ENCODE data around the gene P2RY14.

Gene P2RY14

DNA sequence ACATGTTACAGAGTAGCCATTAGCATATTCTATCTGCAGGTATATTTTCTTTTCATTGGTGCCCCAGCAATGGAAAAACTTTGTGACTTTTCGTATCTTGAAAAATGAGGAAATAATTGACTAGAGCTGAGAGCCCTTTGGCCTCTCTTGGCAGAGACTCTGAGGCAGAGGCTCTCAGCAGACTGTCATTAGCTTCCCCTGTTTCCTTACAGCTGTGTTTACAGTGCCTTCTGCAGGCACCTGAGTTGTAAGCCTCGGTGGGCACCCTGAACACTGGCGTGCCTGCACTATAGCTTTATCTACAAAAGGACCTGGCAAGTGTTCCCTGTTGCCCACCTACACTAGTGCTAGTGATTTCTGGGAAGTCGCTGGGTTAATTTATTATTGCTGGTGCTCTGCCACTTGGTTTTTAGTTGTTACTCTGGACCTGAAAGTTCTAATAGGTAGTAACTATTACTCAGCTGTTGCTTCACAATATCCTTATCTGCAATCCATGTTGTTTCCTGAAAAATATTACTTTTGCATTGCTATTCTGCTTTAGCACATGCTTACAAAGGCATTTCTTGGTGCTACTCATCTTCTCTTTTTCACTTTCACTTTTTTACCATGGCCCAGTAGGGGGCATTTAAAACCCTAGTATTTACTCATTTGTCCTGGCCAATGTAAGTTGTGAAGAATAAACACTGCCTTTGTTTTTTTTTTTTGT is 67.5 kb downstream of the P2RY14 start:
- DNase-seq, result no peak

- no peak for DNase-seq
These were observed 68.7 kb downstream of the P2RY14 start for GRCh38 chr3:151209654-151210053.

GRCh38 chr3:151206201-151206600 is 72.1 kb downstream of the P2RY14 start:
- no peak for DNase-seq

DNA sequence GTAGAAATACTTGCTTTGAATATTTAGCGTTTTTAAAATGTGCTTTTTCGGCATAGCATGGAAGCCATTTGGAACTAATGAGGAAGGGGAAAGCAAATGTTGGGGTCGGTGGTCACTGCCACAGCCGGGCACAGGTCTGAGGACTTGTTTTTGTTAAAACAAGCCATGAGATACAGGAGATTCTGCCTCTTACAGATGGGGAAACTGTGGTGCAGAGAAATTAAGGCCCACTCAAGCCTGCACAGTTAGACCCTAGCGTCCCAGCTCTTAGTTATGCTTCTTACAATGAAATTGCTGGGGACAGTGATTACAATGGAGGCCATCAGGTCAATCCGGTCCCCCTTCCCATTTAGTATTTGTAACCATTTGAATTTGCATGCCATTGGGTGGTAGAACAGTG is 72.9 kb downstream of the P2RY14 start:
- no peak for DNase-seq

DNA sequence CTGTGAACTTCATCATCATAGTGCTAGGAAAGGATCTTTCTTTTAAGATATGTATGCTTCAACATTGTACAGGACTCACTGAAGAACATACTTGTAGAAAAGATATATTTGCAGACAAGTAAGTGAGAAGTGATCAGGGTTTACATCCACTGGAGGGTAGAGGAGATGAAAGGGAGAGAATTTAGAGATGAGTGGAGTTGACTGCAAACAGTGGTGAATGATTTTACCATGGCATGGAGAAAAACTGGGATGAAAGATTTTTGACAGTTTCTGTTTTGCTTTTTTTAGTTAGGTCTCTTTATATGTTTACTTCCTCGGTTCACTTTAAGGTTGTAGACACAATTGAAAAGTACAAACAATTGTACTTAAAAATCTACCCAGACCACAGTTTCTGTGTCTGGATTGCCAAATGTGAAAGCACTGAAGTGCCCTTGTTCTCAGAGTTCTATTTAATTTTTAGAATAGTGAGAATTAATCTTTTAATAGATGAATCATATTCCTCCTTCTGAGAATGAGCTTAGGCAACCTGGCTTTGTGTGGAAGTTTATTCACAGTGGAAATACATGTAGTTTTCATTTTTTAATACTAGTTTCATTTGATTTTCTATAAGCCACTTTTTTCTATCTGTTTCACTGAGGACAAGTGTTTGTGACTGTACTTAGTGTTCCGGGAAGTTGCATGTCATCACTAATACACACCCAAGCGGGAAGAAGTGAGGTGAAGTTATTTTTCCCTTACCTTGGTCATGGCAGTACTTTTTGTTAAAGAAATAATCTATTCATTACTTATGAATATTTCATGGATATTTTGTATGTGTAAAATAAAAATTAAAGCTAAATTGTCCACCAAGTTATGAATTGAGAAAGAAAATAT is 73.6 kb downstream of the P2RY14 start:
- DNase-seq, result no peak

DNA sequence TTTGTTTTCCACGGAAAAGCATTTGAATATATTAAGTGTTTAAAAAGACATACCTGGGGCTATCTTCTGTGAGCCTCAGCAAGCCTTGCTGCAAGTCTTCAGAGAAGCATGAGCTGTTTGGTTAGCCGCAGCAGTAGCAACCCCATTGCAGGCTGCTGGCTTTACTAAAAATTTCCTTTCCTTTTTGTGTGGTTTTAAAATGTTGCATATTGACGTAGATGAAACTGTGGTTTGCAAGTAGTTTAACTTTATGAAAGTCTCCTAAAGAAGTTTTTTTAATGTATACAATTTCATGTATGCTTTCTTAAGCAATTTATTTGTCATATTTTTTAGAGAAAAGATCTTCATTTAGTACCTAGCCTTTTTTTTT is 75.3 kb downstream of the P2RY14 start, which contains the start of gene GPR171:
TSS of gene GPR171 (minus strand) at position 166 of the 370 bp plus-strand sequence. CDS start 3,830 bp downstream, outside the sequence.
- no peak for DNase-seq

- no peak for DNase-seq
These were observed 77.2 kb downstream of the P2RY14 start for GRCh38 chr3:151201051-151201730.

GRCh38 chr3:151200586-151200985 is 77.8 kb downstream of the P2RY14 start:
- no peak for DNase-seq

- DNase-seq, result no peak
These were observed 78.5 kb downstream of the P2RY14 start for GRCh38 chr3:151199554-151200438.

- DNase-seq, result peak; percentile 8 to 12
These were observed 79.5 kb downstream of the P2RY14 start for GRCh38 chr3:151198849-151199248.

DNA sequence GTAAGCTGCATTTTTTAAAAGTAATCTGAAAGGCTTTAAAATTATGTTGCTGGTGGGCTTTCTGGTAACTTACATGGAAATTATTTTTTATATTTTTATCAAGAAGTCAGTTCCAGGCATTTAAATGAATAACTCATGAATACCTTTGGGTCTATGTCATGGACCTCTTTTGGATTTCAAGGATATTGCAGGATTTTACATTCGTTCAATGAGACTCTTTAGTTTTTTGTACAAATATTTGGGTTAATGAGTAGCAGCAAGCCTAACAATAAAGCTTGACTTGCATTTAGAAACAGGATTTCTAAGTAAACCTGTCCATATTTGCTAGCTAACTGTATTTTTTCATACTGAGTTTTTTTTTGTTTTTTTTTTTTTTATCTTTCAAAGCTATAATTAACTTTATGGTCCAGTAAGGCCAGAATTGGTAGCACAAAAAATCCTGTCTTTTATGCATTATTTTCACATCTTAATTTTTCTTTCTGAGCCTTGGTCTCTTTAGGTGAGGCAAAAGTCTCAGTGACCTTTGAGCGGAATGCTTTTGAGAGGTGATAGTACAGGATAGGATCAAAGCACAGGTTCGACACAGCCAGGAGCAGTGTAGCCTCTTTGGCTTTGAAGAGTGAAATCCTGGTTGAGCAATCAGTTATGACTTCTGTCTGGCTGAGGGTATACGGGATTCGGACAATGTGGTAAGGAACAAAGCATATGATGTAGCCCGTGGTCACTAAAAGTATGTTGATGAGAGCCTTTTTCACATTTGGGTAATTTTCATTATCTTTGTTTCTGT is 80.2 kb downstream of the P2RY14 start:
- no peak for DNase-seq

GRCh38 chr3:151197228-151197627 is 81.1 kb downstream of the P2RY14 start:
- DNase-seq, result no peak

DNA sequence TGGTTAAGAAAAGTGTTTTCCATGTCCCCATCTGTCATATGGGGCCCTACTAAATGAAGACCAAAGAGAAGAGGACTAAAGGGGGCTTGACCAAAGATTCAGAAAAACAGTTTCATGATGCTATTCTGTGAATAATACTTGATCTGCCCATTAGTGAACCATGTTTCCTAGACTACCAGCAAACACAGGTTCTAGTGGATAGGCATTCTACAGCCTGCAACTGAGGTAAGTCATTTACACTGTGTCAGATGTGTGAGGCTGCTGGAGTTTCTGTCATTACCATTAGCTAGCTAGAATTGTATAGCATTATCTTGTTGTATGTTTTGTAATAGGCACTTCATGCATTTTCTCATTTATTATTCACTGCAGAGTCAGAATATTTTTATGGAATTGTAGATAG is 81.9 kb downstream of the P2RY14 start:
- DNase-seq, result no peak

- no peak for DNase-seq
These were observed 82.5 kb downstream of the P2RY14 start for GRCh38 chr3:151195826-151196225.

GRCh38 chr3:151192545-151192944 is 85.8 kb downstream of the P2RY14 start:
- no peak for DNase-seq

- no peak for DNase-seq
These were observed 87.2 kb downstream of the P2RY14 start for GRCh38 chr3:151191095-151191494.

GRCh38 chr3:151183265-151183671 is 95.1 kb downstream of the P2RY14 start:
- DNase-seq, result no peak

GRCh38 chr3:151182349-151183079 is 95.8 kb downstream of the P2RY14 start:
- DNase-seq, result no peak

DNA sequence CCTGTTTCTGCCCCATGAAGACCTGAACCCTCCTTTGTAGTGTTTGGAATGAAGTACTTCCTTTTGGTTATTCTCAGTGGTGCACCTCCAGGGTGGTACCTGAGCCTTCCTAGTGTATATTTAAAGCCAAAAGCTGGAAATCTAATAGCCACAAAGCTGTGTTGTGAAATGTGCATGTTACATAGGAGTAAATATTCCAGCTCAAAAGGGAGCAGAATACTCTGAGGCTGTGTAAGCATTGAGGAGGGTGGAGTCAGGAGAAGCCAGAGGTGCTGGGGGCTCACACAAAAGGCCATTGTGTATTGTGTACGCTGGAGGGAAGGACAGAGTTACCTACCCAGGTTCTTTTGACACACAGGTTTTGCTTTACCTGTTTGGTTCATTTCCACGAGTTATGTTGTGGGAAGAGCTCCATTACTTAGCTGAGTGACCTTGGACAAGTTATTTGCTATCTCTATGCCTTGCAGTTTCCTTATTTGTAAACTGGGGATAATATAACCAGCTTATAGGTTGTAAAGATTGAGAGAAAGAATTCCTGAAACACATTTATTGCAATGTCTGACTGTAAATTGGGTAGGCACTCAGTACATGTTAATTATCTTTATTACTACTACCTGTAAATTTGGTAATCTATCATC is 100.0 kb downstream of the P2RY14 start:
- DNase-seq, result no peak

GRCh38 chr3:151175952-151176351 is 102.4 kb downstream of the P2RY14 start:
- DNase-seq, result no peak

Data from NCI-H1930 (cell line).